Astrocyte (in vitro differentiated cells and primary cell): ENCODE results near the gene SLC25A41. TPM values are rescaled to one million over a fixed set of nuclear protein-coding genes. Genes with fewer than 3 reads are reported as not detected.

Experiments
- DNase-seq: peaks from one replicate; pipeline ENCODE4 v3.0.0-alpha.2; 2010; ENCODE audit warnings: low read depth
- FAIRE-seq: peaks from 2 replicates; lab custom pipeline; 2011; peaks lifted over from hg19 to GRCh38; lab: Jason Lieb, UNC
- H2AFZ ChIP-seq: 2 replicates; pipeline ENCODE4 v1.6.0; 2012; ENCODE audit warnings: low read depth, low read length, inconsistent platforms
- H3K27ac ChIP-seq: 2 replicates; pipeline ENCODE4 v1.5.1; 2011; ENCODE audit warnings: low read depth, low read length, inconsistent platforms
- H3K27me3 ChIP-seq: 2 replicates; pipeline ENCODE4 v1.6.0; 2011; ENCODE audit warnings: low read length, inconsistent platforms; ENCODE audit not compliant: insufficient read depth
- H3K36me3 ChIP-seq: 2 replicates; pipeline ENCODE4 v1.5.1; 2011; ENCODE audit warnings: low read length, inconsistent platforms; ENCODE audit not compliant: insufficient read depth
- H3K4me1 ChIP-seq: 2 replicates; pipeline ENCODE4 v1.5.1; 2011; ENCODE audit warnings: low read length, inconsistent platforms; ENCODE audit not compliant: insufficient read depth
- H3K4me2 ChIP-seq: 2 replicates; pipeline ENCODE4 v1.6.0; 2012; ENCODE audit warnings: low read length, inconsistent platforms
- H3K4me3 ChIP-seq: 2 replicates; pipeline ENCODE4 v1.5.1; 2011; ENCODE audit warnings: low read depth, mild to moderate bottlenecking, low read length, inconsistent platforms; ENCODE audit not compliant: insufficient read depth
- H3K79me2 ChIP-seq: 2 replicates; pipeline ENCODE4 v1.6.0; 2012; ENCODE audit warnings: mild to moderate bottlenecking, low read length, inconsistent platforms; ENCODE audit not compliant: insufficient read depth
- H3K9ac ChIP-seq: 2 replicates; pipeline ENCODE4 v1.6.0; 2012; ENCODE audit warnings: mild to moderate bottlenecking, low read length, inconsistent platforms
- H3K9me3 ChIP-seq: 2 replicates; pipeline ENCODE4 v1.5.1; 2012; ENCODE audit warnings: low read depth, mild to moderate bottlenecking, low read length, inconsistent platforms; ENCODE audit not compliant: insufficient read depth
- H4K20me1 ChIP-seq: 2 replicates; pipeline ENCODE4 v1.6.0; 2012; ENCODE audit warnings: low read length, inconsistent platforms; ENCODE audit not compliant: insufficient read depth
- H3K27ac Mint-ChIP-seq: one replicate; pipeline ENCODE4 v1.8.0; 2021; ENCODE audit warnings: mild to moderate bottlenecking, mixed read lengths; ENCODE audit not compliant: unreplicated experiment
- H3K27me3 Mint-ChIP-seq: one replicate; pipeline ENCODE4 v1.8.0; 2021; ENCODE audit warnings: low read depth, mixed read lengths; ENCODE audit not compliant: unreplicated experiment
- H3K36me3 Mint-ChIP-seq: one replicate; pipeline ENCODE4 v1.8.0; 2021; ENCODE audit warnings: low read depth, mixed read lengths; ENCODE audit not compliant: unreplicated experiment
- H3K4me1 Mint-ChIP-seq: one replicate; pipeline ENCODE4 v1.8.0; 2021; ENCODE audit warnings: low read depth, mixed read lengths; ENCODE audit not compliant: unreplicated experiment
- H3K4me3 Mint-ChIP-seq: one replicate; pipeline ENCODE4 v1.8.0; 2021; ENCODE audit warnings: mild to moderate bottlenecking, moderate library complexity, mixed read lengths; ENCODE audit not compliant: unreplicated experiment
- H3K9me3 Mint-ChIP-seq: one replicate; pipeline ENCODE4 v1.8.0; 2021; ENCODE audit warnings: mild to moderate bottlenecking, mixed read lengths; ENCODE audit not compliant: unreplicated experiment
- EZH2 ChIP-seq: IDR thresholded peaks from 2 replicates; pipeline ENCODE4 v1.6.1; 2012; ENCODE audit warnings: mild to moderate bottlenecking, low read length, inconsistent platforms; ENCODE audit not compliant: insufficient read depth
- total RNA-seq: library from RNA; stranded (reverse); gene quantifications from 2 replicates; pipeline ENCODE4 v1.2.1, GENCODE V29; 2021
- TF ChIP-seq, protein P1 (sequence below): IDR thresholded peaks from 2 replicates; pipeline ENCODE4 v1.5.1; 2011; ENCODE audit warnings: low read depth, mild to moderate bottlenecking, inconsistent platforms, low read length, moderate library complexity; ENCODE audit not compliant: insufficient read depth

The SLC25A41 gene
- total RNA-seq, 1 donor from 2014 or later = 0.75 TPM

GRCh38 chr19:6394831-6395230, 38.7 kb downstream of the SLC25A41 start:
- Histone ChIP-seq H3K9ac (no peak overlapping the region), H3K9me3 (no peaks in the 10 kb centered on the region), H3K4me1 (peaks cover 12% of the 10 kb centered on the region), H3K4me2 (no peak overlapping the region), H3K79me2 (peaks cover 24% of the 10 kb centered on the region), H3K4me3 (no peak overlapping the region), H3K36me3 (peaks cover 6% of the 10 kb centered on the region), H4K20me1 (peaks cover 2% of the 10 kb centered on the region), H2AFZ (no peak overlapping the region), H3K27me3 (no peaks in the 10 kb centered on the region), H3K27ac (no peak overlapping the region)
- Mint-ChIP-seq H3K27me3 (no peaks in the 10 kb centered on the region), H3K36me3 (peaks cover 3% of the 10 kb centered on the region), H3K27ac (peak overlapping the region; percentile 49), H3K9me3 (no peaks in the 10 kb centered on the region), H3K4me1 (peaks cover 7% of the 10 kb centered on the region), H3K4me3 (no peak overlapping the region)
- FAIRE-seq = no peak
- no peak for DNase-seq
- TF ChIP-seq, protein P1, sequence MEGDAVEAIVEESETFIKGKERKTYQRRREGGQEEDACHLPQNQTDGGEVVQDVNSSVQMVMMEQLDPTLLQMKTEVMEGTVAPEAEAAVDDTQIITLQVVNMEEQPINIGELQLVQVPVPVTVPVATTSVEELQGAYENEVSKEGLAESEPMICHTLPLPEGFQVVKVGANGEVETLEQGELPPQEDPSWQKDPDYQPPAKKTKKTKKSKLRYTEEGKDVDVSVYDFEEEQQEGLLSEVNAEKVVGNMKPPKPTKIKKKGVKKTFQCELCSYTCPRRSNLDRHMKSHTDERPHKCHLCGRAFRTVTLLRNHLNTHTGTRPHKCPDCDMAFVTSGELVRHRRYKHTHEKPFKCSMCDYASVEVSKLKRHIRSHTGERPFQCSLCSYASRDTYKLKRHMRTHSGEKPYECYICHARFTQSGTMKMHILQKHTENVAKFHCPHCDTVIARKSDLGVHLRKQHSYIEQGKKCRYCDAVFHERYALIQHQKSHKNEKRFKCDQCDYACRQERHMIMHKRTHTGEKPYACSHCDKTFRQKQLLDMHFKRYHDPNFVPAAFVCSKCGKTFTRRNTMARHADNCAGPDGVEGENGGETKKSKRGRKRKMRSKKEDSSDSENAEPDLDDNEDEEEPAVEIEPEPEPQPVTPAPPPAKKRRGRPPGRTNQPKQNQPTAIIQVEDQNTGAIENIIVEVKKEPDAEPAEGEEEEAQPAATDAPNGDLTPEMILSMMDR = no peak
- TF ChIP-seq EZH2 = no peak

GRCh38 chr19:6393983-6394412, 39.6 kb downstream of the SLC25A41 start:
- H3K9me3 Mint-ChIP-seq = no peaks in the 10 kb centered on the region
- peak overlapping the region; percentile 99 for H3K4me2 ChIP-seq

More at GRCh38 chr19:6393983-6394412, 39.6 kb downstream of the SLC25A41 start:
- Mint-ChIP-seq H3K36me3 (peaks cover 3% of the 10 kb centered on the region), H3K4me3 (peak overlapping the region; percentile 94), H3K27me3 (no peaks in the 10 kb centered on the region), H3K27ac (peak overlapping the region; percentile 93), H3K4me1 (peaks cover 7% of the 10 kb centered on the region)
- FAIRE-seq (no peak), DNase-seq (no peak)
- H3K4me3 ChIP-seq = peak overlapping the region; percentile 94
- peak overlapping the region; percentile 97 for H3K27ac ChIP-seq
- H3K9ac ChIP-seq = peak overlapping the region; percentile 94
- H3K79me2 ChIP-seq = peaks cover 31% of the 10 kb centered on the region
- H3K27me3 ChIP-seq = no peaks in the 10 kb centered on the region
- peaks cover 12% of the 10 kb centered on the region for H3K4me1 ChIP-seq
- H2AFZ ChIP-seq = peak overlapping the region; percentile 96
- TF ChIP-seq EZH2 = no peak
- TF ChIP-seq, protein P1 = no peak
- peaks cover 2% of the 10 kb centered on the region for H4K20me1 ChIP-seq
- no peaks in the 10 kb centered on the region for H3K9me3 ChIP-seq
- peaks cover 12% of the 10 kb centered on the region for H3K36me3 ChIP-seq
